Measurements from ENCODE around the gene FBXL17. TPM values are rescaled to one million over a fixed set of nuclear protein-coding genes. Genes with fewer than 3 reads are reported as not detected.

The FBXL17 gene
- total and polyA plus RNA-seq, 2 of the 13 experiments (the other 11 are each of a cell fraction or from before 2014, with no cell fraction given), result 3.0 to 7.9 TPM

GRCh38 chr5:107832746-107833145 lies 549.2 kb downstream of the FBXL17 start:
- Histone ChIP-seq H3K4me1 (ENCODE audit: insufficient read depth, low read length) (no peaks in the 10 kb centered on the region), H3K79me2 (ENCODE audit: insufficient read depth, low read length) (no peaks in the 10 kb centered on the region), H4K20me1 (ENCODE audit: insufficient read depth, low read length) (no peaks in the 10 kb centered on the region), H3K9me3 (ENCODE audit: low read length) (no peaks in the 10 kb centered on the region), H3K4me3 (replicated peaks in 1 of 3; ENCODE audit: insufficient read depth in 1 of 3, low read depth in 2 of 3, low read length in 3 of 3) (no peak overlapping the region), H3K4me2 (ENCODE audit: low read depth, low read length) (no peak overlapping the region), H2AFZ (ENCODE audit: low read length) (no peak overlapping the region), H3K36me3 (replicated peaks in 1 of 2; ENCODE audit: control insufficient read depth in 1 of 2, insufficient read depth in 2 of 2, low read length in 2 of 2) (no peaks in the 10 kb centered on the region), H3K27me3 (ENCODE audit: control insufficient read depth in 1 of 2, insufficient read depth in 2 of 2, low read length in 2 of 2) (peaks cover 0 to 5% of the 10 kb centered on the region in 2 experiments; a peak in 2 of 5 replicates), H3K27ac (ENCODE audit: extremely low read length, insufficient read depth, low read length) (no peak overlapping the region), H3K9ac (ENCODE audit: insufficient read depth, low read depth, low read length) (no peak overlapping the region)
- TF ChIP-seq ZNF556 (CRISPR knock-in tag; IDR thresholded peaks at IDR 0.05; ENCODE audit: borderline replicate concordance) (no peak), FOXC1 (CRISPR knock-in tag; IDR thresholded peaks at IDR 0.05; ENCODE audit: borderline replicate concordance) (no peak), ZNF225 (CRISPR knock-in tag; IDR thresholded peaks at IDR 0.05) (no peak), ZBTB38 (CRISPR knock-in tag; IDR thresholded peaks at IDR 0.05) (no peak), ZFY (CRISPR knock-in tag; IDR thresholded peaks at IDR 0.05) (no peak), ZSCAN21 (CRISPR knock-in tag; IDR thresholded peaks at IDR 0.05; ENCODE audit: borderline replicate concordance) (no peak), KLF6 (CRISPR knock-in tag; IDR thresholded peaks at IDR 0.05) (no peak), YEATS2 (CRISPR knock-in tag; IDR thresholded peaks at IDR 0.05; ENCODE audit: borderline replicate concordance) (no peak), TGIF2 (CRISPR knock-in tag; IDR thresholded peaks at IDR 0.05) (no peak), RERE (CRISPR knock-in tag; IDR thresholded peaks at IDR 0.05; ENCODE audit: low read depth) (no peak), NFYB (CRISPR knock-in tag; IDR thresholded peaks at IDR 0.05) (no peak), HNF4A (CRISPR knock-in tag; IDR thresholded peaks at IDR 0.05) (no peak)
- POLR2A ChIA-PET, result no interaction called here
- FAIRE-seq (no peak), DNase-seq (ENCODE audit: low spot score) (no peak), ATAC-seq (no peak)
- in situ Hi-C loops (cut with HindIII; ENCODE audit: extremely low pct_ligation_motif_present, low pct_unique_long_range_greater_than_20kb), result no loop called here
- WGBS (ENCODE audit: low lambda C conversion rate), result 19% methylated on average over 3 of the region's 3 CpGs
- intact Hi-C loops (cut with micrococcal nuclease; ENCODE audit: unreplicated experiment), result no loop called here
- BruUV-seq (replicated peaks), result no TSS peak
- CTCF ChIA-PET (ENCODE audit: low intra/inter-chr PET ratio, low total read pairs), result no interaction called here
